EH (cell line): Measurements from ENCODE around the gene PHF2.
A peak's percentile ranks its signal among the peaks of the same experiment; 100 is the strongest.

Experiments
- DNase-seq: peaks from one replicate; pipeline ENCODE4 v3.0.0-alpha.2; 2015; ENCODE audit warnings: low read depth

Gene PHF2

GRCh38 chr9:93678199-93679019 lies 102.0 kb downstream of the PHF2 start:
- DNase-seq: no peak

- no peak for DNase-seq
Observed at GRCh38 chr9:93679536-93680442, 103.4 kb downstream of the PHF2 start.

- DNase-seq: no peak
Observed at GRCh38 chr9:93680443-93681268, 104.3 kb downstream of the PHF2 start.

GRCh38 chr9:93681269-93682154 lies 105.1 kb downstream of the PHF2 start:
- DNase-seq: no peak

- DNase-seq: peak; percentile 50
Observed at GRCh38 chr9:93682155-93682968, 106.0 kb downstream of the PHF2 start.

GRCh38 chr9:93683331-93684134 lies 107.1 kb downstream of the PHF2 start:
- no peak for DNase-seq

GRCh38 chr9:93684161-93684765 lies 107.9 kb downstream of the PHF2 start:
- DNase-seq: no peak

- no peak for DNase-seq
Observed at GRCh38 chr9:93684806-93685543, 108.6 kb downstream of the PHF2 start.

- no peak for DNase-seq
Observed at GRCh38 chr9:93686127-93686879, 109.9 kb downstream of the PHF2 start.

GRCh38 chr9:93686880-93687236 lies 110.5 kb downstream of the PHF2 start:
- no peak for DNase-seq

GRCh38 chr9:93690618-93691017 lies 114.2 kb downstream of the PHF2 start:
- DNase-seq: no peak

GRCh38 chr9:93693129-93693528 lies 116.7 kb downstream of the PHF2 start:
- no peak for DNase-seq

GRCh38 chr9:93697352-93698139 lies 121.2 kb downstream of the PHF2 start:
- no peak for DNase-seq

GRCh38 chr9:93698140-93698908 lies 121.9 kb downstream of the PHF2 start:
- DNase-seq: no peak

- no peak for DNase-seq
Observed at GRCh38 chr9:93699650-93700049, 123.3 kb downstream of the PHF2 start.
